Lung (tissue), 12 donors: ENCODE data around the gene LRRIQ1. TPM values are rescaled to one million over a fixed set of nuclear protein-coding genes. Genes with fewer than 3 reads are reported as not detected.

Source experiments
- ATAC-seq: fragments of 200-7000 bp; cut with Tn5 transposase; one replicate; pipeline ENCODE4 v1.9.1; 2020; ENCODE audit warnings: moderate number of reproducible peaks; ENCODE audit not compliant: insufficient read depth, low FRiP score
- DNase-seq, 3 donors: peaks; one replicate each; pipeline ENCODE4 v3.0.0-alpha.2; 2013 to 2017
- H3K27ac ChIP-seq, 2 donors: one replicate each; pipeline ENCODE4 v1.5.1; 2013; ENCODE audit warnings: mild to moderate bottlenecking in 2 of 2, moderate library complexity in 2 of 2, control low read depth in 1 of 2, inconsistent platforms in 1 of 2, low read depth in 1 of 2, low read length in 1 of 2
- H3K27me3 ChIP-seq, 3 donors: one replicate each; pipeline ENCODE4 v1.5.1; 2013; ENCODE audit warnings: low read length in 2 of 3; ENCODE audit not compliant: control insufficient read depth in 3 of 3, insufficient read depth in 3 of 3
- H3K36me3 ChIP-seq, 4 donors: one replicate each; pipeline ENCODE4 v1.5.1; 2013; ENCODE audit warnings: low read length in 4 of 4, mild to moderate bottlenecking in 1 of 4, moderate library complexity in 1 of 4; ENCODE audit not compliant: control insufficient read depth in 4 of 4, insufficient read depth in 4 of 4
- H3K4me1 ChIP-seq, 5 donors: one replicate each; pipeline ENCODE4 v1.5.1; 2013; ENCODE audit warnings: low read length in 5 of 5, mild to moderate bottlenecking in 2 of 5, moderate library complexity in 1 of 5; ENCODE audit not compliant: control insufficient read depth in 5 of 5, insufficient read depth in 5 of 5
- H3K4me3 ChIP-seq: one replicate; pipeline ENCODE4 v1.5.1; 2013; ENCODE audit warnings: mild to moderate bottlenecking, control low read depth, moderate library complexity
- H3K9ac ChIP-seq, 2 donors: one replicate each; pipeline ENCODE4 v1.5.1; 2013; ENCODE audit warnings: low read length in 2 of 2, control low read depth in 1 of 2; ENCODE audit not compliant: insufficient read depth in 1 of 2
- H3K9me3 ChIP-seq, 4 donors: one replicate each; pipeline ENCODE4 v1.5.1; 2013; ENCODE audit warnings: low read length in 3 of 4, mild to moderate bottlenecking in 1 of 4, moderate library complexity in 1 of 4; ENCODE audit not compliant: control insufficient read depth in 4 of 4, insufficient read depth in 3 of 4
- WGBS, 2 donors: extraction: QIAGEN DNeasy Blood & Tissue Kit; methylation state at CpG; one replicate each; pipeline ENCODE4 v1.1.7; 2013; 5-methylcytosine and 5-hydroxymethylcytosine counted together
- polyA plus RNA-seq, 2 donors: library from polyadenylated mRNA; stranded (reverse); fragments of 200-250 nt; gene quantifications; one replicate each; pipeline ENCODE4 v1.2.1, GENCODE V29; 2013
- total RNA-seq, 2 donors: library from RNA; depleted of rRNA in 1 of 2; stranded (reverse); fragments of >200 nt in 1 of 2; gene quantifications; one replicate each; pipeline ENCODE4 v1.2.1, GENCODE V29; 2014 to 2021
- TF ChIP-seq, protein P1 (sequence below): IDR thresholded peaks from 2 replicates; pipeline ENCODE4 v1.5.1; 2012; ENCODE audit warnings: mild to moderate bottlenecking; ENCODE audit errors: control extremely low read depth, extremely low read depth
- donor health status: control.
- donor health status: control.
- donor health status: Bipolar disorder and iron deficiency.
- donor health status: healthy.
- donor health status: DM: yes; HTN: yes; CAD: no.

LRRIQ1 gene
- total and polyA plus RNA-seq, 4 donors = 3.4 to 33.2 (median 12.0) TPM

DNA sequence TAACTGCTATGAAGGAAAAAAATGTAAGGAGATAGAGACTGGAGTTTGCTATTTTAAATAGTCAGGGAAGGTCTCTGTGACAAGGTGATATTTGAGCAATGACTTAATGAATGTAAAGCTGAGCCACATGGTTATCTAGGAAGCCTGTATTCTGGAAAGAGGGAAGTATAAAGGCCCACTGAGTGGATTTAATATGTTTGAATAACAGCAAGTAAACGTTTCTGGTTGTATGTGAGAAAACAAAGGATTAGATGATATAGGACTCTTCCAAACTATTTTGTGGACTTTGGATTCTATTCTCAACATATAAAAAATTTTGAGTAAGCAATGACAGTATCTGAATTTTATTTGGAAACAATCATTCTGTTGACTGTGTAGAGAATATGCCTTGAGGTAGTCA is 5.2 kb downstream of the LRRIQ1 start:
- DNase-seq (no peak), ATAC-seq (no peak)
- Histone ChIP-seq H3K4me3 (no peak overlapping the region), H3K9me3 (no peaks in the 10 kb centered on the region), H3K27ac (no peak overlapping the region), H3K4me1 (no peaks in the 10 kb centered on the region), H3K27me3 (peaks cover 0 to 3% (median 2%) of the 10 kb centered on the region in 3 donors), H3K9ac (no peak overlapping the region), H3K36me3 (no peaks in the 10 kb centered on the region)
- WGBS, 2 donors = 33 to 37% methylated on average over 1 of the region's 1 CpG
- TF ChIP-seq, protein P1, sequence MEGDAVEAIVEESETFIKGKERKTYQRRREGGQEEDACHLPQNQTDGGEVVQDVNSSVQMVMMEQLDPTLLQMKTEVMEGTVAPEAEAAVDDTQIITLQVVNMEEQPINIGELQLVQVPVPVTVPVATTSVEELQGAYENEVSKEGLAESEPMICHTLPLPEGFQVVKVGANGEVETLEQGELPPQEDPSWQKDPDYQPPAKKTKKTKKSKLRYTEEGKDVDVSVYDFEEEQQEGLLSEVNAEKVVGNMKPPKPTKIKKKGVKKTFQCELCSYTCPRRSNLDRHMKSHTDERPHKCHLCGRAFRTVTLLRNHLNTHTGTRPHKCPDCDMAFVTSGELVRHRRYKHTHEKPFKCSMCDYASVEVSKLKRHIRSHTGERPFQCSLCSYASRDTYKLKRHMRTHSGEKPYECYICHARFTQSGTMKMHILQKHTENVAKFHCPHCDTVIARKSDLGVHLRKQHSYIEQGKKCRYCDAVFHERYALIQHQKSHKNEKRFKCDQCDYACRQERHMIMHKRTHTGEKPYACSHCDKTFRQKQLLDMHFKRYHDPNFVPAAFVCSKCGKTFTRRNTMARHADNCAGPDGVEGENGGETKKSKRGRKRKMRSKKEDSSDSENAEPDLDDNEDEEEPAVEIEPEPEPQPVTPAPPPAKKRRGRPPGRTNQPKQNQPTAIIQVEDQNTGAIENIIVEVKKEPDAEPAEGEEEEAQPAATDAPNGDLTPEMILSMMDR = no peak

DNA sequence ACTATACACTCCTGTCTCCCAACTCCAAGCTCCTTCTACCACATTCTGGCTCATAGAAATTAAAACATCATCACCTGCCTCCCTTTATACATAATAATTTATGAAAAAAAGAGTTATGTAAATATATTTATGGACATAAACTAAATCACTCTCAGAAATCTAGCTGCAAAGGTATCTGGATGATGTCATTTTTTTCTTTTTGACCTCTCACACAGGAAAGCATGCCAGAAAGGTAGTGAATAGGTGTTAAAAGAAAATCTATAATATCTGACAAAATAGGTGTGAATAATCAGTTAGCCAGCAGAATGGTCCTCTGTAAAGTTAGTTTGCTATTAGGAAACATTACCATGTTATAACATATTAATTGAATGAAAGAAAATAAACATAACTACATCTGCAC is 7.7 kb downstream of the LRRIQ1 start:
- TF ChIP-seq, protein P1 = no peak
- Histone ChIP-seq H3K27ac (no peak overlapping the region), H3K9ac (no peak overlapping the region), H3K9me3 (no peaks in the 10 kb centered on the region), H3K4me1 (no peaks in the 10 kb centered on the region), H3K36me3 (no peaks in the 10 kb centered on the region), H3K27me3 (no peaks in the 10 kb centered on the region), H3K4me3 (no peak overlapping the region)
- no peak for ATAC-seq
- no peak for DNase-seq

DNA sequence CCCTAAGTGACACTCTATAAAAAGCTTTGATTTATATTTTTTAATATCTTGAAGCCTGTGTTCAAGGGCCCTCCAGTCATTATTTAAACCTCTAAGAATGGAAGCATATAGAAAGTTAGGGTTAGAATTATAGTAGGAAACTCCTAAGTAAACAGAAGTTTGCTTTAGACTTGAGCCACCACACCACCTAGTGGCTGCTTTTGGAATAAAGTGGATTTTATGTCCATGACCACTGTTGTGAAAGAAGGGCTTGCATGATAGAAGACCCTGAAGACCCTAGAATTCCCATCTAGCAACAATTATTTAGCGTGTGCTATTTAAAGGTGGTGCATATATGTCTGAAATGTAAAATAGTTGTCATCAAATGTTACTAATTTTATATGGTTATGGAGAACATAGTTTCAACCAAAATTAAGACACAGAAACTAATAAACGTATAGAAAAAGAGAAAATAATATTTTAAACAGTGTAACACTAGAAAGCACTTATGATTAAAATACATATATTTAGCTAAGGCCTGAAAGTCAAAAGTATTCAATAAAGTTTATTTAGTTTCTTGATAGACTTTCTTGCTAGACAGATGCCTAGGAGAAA is 21.3 kb downstream of the LRRIQ1 start:
- Histone ChIP-seq H3K36me3 (no peaks in the 10 kb centered on the region), H3K9me3 (no peaks in the 10 kb centered on the region), H3K27ac (no peak overlapping the region), H3K27me3 (no peaks in the 10 kb centered on the region), H3K9ac (no peak overlapping the region), H3K4me3 (no peak overlapping the region), H3K4me1 (no peaks in the 10 kb centered on the region)
- DNase-seq (peak; percentile 34 to 71 (median 58)), ATAC-seq (peak; percentile 75)
- TF ChIP-seq, protein P1 = peak; percentile 23
- WGBS, 2 donors = 51% methylated on average over 2 of the region's 2 CpGs

DNA sequence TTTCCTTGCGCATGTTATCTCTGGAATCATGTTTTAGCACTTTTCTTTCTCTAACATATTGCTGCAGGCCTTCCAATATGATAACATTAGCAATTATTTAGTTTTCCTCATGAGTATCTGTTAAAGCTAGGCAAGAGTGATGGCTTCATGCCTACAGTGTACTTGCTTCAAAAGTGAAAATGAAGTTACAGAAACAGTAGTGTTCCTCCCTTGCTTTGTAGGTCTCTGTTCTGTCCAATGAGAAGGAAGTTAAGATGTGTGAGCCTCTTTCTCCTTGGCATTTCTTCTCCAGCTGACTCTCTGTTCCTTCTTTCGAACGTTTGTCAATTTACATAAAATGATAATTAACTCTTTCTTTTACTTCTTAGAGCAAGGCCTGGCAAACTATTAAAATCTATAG is 22.2 kb downstream of the LRRIQ1 start:
- Histone ChIP-seq H3K9me3 (no peaks in the 10 kb centered on the region), H3K4me1 (no peaks in the 10 kb centered on the region), H3K9ac (no peak overlapping the region), H3K27ac (no peak overlapping the region), H3K4me3 (no peak overlapping the region), H3K36me3 (no peaks in the 10 kb centered on the region), H3K27me3 (no peaks in the 10 kb centered on the region)
- 49 to 52% methylated on average over 3 of the region's 3 CpGs for WGBS, 2 donors
- TF ChIP-seq, protein P1 = no peak
- DNase-seq (no peak), ATAC-seq (no peak)
